GM19395 (cell line): ENCODE measurements around the gene MEIS2.

Source experiments
- ATAC-seq: cut with Tn5 transposase; IDR thresholded peaks from one replicate; pipeline ENCODE4 v1.9.1; 2021; ENCODE audit warnings: mild to moderate bottlenecking, moderate library complexity; ENCODE audit not compliant: unreplicated experiment

The MEIS2 gene

DNA sequence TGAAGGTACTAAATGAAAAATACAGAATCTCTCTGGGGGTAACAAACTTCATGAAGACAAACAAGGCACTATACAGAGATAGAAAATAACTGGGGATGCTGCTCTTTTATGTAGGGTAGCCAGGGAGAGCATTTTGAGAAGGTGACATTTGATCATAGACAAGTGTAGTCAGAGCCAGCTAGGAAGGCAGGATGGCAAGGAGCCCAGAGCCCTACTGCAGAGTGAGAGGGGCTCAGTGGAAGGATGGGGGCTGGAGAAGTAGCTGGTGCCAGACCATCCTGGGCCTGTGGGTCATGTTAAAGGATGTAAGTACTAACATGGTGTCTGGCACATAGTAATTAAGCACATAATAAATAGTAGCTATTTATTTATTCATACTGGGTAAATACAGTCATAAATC is 133.6 kb downstream of the MEIS2 start:
- no peak for ATAC-seq

DNA sequence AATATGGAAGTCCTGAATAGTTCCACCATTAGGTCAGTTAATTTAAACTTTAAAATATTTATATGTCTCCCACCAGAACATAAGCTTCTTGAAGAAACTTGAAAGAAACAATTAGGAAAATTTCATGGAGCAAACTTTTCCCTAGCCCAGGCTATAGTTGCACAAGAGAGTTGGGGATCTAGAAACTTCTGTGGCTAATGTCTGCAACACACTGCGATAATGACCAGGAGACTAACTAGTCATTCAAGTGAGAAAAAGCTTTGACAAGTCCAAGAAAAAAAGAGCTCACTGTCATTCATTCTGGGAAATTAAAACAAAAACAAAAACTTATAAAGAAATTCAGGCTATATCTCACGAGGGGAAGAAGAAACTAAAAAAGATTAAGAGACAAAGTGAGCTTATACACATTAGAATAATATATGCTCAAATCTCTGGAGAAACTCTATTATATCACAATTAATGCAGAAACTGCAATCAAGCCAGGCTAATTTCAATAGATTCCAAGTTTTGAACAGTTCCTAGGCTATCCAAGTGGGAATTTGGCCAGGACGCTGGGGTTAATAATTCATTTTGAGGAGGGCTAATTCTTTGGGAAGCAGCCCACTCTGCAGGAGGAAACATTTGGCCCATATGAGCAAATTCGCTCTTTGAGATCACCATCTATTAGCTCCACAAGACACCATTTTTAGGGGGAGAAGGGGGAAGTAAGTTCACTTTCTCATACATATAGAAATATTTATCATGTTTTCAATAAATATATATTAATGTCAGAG is 134.6 kb downstream of the MEIS2 start:
- ATAC-seq, result no peak

DNA sequence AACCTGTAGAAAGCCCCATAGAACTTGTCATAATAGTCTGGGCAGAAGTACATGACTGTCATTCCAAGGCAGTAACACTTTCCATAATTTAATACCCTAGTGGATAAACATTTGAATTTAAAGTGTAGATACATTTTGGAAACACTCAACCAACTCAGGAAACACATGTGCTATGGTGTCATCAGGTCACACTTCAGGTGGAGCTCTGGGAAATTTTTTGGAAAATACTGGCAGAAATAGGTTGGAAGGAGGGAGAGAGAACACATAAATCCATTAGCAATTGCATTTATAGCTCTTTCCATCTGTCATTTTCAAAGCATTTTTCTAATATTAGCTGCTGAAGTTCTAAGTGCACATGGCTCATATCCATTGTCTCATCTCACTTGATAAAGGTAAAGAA is 135.7 kb downstream of the MEIS2 start:
- ATAC-seq, result no peak

DNA sequence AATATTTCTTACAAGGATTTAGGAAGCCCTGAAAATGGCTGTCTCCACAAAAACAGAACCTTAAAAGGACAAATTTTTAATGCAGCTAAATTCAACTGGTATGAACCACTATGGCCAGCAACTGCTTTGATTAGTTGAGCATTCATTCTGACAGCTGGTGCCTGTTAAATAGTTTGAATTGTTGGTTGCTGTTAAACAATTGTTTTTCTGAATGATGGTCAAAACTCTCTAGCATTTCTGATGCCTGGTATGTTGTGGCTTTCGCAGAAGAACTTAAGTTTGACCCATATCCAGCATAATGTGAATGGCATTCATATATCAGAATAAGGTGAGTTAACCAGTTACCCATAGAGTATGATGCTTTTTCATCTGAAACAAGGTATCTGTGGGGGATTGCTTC is 138.4 kb downstream of the MEIS2 start:
- ATAC-seq, result no peak

DNA sequence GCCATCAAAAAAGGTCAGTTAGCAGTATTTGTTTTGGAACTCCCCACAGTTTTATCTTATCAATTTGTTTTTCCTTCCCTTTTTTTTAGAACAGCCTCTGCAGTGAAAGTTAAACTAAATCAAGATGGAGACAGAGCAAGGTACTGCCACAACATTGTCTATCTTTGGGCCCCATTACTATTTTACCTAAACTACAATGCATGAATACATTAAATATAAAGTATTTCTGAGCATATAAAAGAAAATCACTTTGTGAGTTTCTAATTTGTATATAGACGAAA is 139.5 kb downstream of the MEIS2 start:
- no peak for ATAC-seq

DNA sequence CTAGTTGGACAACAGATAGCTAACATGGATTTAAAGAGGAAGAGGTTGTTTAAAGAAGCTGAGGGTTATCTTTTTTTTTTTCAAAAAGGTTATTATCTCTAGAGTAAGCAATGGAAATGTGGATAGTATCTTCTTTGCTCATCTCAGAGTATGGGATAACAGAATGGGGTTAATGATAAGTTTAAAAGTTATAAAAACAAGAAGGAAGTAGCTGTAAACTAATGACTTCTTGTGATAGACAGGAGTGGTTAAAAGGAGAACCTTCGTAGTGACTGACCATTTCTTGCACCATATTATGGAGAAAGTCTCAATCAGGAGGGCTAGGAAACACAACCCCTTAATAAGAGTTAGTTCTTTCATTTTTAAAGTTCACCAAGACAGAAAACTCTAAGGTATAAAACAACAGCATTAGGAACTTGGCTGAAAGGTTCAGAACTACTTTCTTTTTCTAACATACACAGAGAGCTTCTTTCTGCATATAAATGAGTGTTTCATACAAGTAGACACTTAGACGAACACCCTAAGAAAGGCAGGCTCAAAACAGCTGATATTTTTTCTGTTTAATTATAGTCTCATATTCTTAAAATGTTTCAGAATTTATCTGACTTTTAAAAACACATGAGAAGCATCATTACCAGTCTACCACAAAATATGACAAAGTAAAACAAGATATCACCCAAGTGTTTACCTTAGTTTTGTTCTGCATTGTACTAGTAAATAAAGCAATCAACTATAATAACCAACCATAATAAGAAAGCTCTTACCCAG is 140.0 kb downstream of the MEIS2 start:
- no peak for ATAC-seq

DNA sequence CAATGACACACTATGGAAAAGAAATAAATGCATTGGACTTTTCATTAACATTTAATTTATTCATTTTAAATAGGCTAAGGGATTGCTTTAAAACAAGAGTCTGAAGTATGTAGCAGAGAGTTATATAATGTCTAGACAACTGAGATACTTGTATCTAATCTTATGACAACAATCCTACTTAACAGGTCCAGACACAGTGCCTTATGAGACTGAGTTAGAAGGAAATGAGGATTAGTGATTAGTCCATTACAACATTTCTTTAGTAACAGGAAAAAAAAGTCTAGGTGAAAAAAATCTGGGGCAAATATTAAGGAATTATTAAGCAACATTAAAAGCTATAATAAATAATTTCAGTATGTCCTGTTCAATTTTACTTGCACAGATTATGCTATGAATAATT is 140.6 kb downstream of the MEIS2 start:
- no peak for ATAC-seq

DNA sequence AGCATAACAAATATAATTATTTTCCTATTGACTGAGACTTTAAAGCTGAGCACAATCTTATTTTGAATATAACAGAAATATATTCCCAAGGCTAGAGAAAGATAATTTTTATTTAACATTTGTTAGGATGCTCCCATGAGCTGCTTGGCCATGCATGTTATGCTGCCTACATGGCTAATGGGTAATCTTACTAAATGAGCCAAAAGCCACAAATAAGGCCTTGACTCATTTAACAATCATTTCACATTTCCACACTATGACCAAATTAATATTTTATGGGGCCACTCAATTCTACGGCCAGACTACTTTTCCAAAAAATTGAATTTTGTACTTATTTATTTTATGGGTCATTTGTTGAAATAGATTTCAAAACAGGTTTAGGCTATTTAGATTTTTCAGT is 141.7 kb downstream of the MEIS2 start:
- ATAC-seq, result no peak

DNA sequence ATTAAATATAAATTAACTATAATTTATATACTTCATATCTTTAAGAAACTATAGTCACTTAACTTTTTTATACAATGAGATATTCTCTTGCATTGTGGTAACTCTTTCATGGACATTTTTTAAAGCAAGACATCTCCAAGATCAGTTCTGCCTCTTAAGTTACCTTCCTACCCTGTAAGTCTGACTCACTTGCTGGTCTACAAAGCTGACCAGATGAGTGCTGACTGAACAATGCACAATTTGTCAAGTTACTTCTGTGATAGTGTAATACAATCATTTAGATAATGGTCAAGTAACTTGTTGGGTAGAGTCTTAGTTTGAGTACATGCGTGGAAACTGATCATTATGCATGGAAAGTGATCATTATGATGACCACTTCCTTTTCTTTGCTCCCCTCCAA is 145.9 kb downstream of the MEIS2 start:
- ATAC-seq, result no peak

DNA sequence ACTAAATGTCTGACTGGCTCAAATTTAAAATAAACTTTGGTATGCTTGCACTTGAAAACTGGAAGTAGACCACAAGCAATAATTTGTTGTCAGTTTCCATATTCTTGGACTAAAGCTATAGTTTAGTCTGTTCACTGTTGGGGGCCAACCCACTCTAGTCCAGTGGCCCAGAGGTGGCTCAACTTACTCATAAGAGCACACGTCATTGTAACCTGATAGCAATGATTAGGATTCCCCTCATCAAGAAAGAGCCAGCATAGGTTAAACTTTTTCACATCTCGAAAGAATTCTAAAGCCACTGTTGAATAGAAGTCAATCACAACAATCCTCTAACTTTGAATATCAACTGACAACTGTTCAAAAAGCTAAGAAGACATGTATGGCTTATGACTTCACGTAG is 147.0 kb downstream of the MEIS2 start:
- ATAC-seq, result no peak

DNA sequence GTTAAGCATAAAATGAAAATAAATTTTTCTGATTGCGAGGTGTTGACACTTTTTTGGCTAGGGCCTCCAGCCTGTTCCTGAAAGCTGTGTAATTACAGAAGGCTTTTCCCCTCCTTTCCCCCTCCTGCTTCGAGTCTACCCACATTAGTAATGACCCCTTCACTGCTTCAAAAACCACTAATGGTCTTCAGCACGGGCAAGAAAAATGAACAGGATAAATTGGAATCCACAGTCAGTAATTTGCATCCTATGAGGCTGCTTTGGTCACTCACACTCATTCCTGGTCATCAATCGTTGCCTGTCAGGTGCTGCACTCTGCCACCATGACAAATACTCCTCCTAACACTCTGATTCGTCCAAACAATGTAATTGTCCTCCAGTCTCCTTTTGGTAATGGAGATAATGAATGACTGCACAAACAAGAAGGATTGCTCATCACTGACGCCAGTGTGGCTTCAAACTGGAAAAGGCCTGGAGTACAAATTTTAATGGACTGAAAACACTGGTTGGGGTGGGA is 148.6 kb downstream of the MEIS2 start:
- no peak for ATAC-seq

DNA sequence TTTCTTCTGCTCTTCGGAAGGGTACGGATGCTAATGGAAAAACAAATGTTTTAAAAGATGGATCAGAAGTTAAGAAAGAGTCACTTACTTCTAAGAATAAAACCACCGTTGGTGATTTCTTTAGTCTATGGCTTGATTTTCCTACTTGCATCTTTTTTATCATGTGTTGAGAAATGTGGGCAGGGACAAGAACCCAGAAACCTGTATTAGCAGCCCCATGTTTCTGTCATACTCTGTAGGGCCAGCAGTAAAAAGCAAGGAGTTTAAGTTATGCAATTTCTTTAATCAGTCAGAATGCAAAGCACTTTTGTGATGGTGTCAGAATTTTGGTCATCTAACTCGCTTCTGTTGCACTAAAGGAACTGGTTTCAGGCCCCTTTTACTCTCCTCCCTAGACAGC is 150.0 kb downstream of the MEIS2 start:
- ATAC-seq, result no peak

DNA sequence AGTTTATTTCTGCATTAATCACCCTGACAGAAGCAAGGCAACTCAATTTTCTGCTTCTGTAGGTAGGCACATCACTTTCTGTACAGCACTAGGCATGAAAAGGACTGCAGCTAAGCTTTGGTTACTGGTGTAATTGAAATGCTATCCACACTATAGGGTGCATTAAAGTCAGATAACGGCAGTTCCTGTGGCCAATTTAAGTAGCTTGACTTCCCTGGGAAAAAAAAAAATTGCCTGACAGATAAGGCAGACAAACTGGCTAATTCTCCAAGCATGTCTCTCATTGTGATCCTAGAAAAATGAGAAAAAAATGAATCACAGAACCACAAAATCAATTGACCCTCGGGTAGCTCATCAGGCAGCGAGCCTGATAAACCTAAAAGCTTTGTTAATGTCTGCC is 151.4 kb downstream of the MEIS2 start:
- no peak for ATAC-seq

DNA sequence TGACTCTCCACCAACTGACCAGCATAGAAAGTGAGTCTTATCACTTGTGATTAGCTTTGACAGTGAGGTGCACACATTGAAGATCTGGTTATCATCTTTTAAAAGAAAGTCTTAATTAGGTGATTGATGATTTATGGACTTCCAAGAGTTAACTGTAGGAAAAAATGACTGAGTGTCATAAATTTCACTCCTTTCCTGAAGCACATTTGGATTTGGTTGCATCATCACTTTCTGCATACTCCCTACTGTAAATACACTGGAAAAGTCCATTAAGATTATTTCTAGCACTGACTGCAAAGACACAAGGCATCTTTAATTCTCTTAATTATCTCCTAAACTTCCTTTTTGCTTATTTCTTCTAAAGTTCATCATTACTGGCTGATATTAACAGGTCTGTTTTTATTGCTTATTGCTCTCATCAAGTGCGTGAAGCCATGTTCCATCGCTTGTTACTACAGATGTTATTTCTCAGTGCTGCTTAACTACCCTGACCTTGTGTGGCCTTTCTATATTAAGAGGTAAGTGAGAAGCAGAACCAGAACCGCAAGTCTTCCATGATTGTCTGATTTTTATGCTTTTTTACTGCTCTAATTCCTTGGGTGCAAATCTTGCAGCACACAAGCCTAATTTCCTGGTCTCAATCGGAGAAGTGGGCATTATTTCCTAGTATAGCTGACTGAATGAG is 153.2 kb downstream of the MEIS2 start:
- ATAC-seq, result no peak

DNA sequence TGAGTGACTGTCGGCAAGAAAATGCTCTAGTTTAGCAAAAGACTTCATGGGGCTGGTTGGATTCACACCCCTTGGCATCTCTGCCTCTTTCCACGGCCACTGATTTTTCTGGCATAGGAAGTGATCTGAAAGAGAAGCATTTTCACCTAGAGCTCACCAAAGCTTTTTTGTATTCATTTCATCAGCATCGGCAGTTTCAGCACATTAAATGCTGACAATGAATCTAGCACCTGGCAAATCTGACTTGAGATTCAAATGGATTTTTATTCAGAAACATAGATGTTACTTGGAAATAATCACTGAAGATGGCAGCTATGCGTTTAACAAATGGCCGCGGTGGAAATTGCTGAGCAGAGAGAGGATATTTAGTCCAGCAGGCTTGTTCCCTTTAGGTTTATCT is 155.9 kb downstream of the MEIS2 start:
- no peak for ATAC-seq

DNA sequence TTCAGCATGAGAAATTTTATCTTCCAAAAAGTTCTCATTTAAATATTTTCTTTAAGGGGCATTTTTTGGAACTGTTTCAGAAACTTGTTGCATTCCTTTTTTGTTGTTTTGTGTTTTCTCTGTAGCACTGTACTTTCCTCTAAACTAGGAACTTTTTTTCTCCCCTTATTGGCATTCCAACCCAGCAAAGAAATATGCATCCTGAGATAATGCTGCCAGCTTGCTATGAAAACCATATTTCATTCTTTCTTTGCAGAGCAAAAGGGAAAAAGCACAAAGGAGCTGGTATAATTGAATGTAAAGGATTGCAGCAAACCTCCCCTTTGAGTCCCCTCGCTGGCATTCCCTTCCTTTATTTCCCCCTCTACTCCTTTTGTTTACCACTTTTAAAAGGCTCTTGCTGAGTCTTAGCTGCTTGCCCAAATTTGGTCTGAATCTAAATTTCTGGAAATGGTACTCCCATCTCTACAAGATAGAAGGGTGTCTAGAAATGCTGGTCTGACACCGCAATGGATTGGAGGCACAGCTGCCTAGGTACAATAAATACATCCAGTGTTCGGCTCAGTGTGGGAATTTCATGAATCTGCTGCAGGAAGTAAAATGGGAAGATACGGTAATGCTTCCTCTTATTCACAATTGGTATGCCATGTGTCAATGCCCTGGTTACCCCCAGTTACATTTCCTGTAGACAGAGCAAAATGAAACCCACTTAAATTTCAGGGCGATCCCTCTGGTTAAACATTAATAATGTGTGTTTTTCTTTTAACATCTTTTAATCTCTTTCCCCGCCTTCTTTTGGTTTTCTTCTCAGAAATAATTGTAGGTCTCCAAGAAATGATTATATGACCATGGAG is 156.6 kb downstream of the MEIS2 start:
- no peak for ATAC-seq

DNA sequence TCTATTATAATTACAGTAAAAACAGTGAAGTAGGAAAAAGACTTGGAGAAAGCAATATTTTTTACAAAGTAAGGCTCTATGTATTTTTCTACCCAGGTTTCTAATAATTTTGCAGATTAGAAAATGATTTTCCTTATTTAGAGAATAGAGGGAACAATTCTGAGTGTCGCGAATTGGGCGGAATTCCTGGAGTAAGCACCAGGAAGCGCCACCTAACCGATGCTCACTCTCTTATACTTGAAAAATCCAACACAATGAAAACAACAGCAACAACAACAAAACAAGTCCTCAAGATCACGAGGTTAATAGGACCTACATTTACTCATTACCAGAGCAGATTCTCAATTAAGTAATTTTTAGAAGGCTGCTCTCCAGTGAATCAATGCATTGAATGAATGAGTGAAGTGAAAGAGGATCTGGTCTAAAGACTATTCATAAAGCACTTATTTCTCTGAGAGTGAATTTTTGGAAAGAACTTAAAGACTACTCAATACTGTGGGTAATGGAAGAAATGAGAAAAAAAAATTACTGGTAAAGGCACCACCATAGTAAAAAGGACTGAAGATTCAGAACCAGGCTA is 158.0 kb downstream of the MEIS2 start:
- ATAC-seq, result no peak

DNA sequence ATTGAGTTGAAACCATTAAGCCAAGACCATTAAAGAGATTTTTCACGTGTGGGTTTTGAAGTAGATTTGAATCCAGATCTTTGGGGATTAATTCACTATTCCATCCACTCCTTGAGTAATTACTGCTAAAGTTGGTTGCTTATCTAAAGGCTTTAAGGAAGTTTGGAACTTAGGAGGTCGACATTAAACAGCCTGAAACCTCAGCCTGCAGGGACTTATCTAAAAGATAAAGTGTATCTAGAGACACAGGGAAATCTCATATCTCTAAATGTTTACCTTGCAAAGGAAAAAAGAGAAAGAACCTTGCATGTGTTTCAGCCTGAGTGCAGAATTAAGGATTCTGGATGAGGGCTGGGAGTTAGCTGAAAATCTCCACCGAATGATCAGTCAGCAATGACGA is 158.6 kb downstream of the MEIS2 start:
- ATAC-seq, result no peak

DNA sequence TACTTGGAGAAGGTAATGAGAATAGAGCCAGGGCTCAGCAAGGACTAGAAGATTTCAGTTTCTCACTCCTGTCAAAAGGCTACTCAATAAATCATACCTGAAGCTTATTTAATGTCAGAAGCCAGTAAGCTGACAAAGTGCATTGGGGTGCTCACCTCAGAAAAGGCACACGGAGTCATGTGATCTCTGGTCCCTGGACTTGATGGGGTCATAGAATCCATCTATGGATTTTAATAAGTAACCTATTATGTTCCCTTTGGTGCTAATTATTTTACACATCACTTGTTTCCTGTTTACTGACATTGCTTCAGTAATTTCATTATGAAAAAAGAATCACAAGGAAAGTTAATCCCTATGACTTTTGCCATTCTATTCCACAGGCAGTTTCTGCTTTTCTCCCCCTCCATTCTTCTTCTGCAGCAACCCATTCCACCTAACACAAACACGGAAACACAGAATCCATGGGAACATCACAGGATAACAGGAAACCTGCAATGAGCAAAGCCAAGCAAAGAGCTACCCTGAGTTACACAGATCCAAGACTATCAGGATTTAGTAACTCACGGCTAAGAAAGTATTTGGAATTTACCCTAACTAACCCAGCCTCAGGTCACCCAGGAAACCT is 159.6 kb downstream of the MEIS2 start:
- ATAC-seq, result no peak

DNA sequence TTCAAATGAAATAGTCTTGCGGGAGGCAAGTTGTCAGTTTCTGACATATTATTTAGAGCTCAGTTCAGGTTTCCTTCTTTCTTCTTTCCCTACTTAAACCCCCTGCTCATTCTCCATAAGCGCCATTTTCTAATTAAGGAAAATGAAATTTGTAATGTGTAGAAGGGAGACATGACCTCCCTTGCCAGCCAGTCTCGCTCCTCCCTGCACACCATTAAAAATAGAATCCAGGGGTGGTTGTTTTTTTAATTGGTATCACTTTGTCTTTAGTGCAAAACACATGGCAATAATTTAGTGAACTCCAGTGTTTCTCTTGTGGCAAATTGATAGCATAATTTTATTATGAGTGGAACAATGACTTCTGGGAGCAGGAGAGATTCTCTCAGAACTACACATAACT is 160.1 kb downstream of the MEIS2 start:
- ATAC-seq, result no peak
